Tibial nerve (tissue), 4 donors: ENCODE data around the gene XYLT1. TPM values are rescaled to one million over a fixed set of nuclear protein-coding genes. Genes with fewer than 3 reads are reported as not detected.

ENCODE experiments used
- DNase-seq, 2 donors: peaks; one replicate each; pipeline ENCODE4 v3.0.0-alpha.2; 2019; ENCODE audit warnings: low spot score in 2 of 2
- H3K27ac ChIP-seq, 4 donors: fragments of 200-600 bp; sonication (generic) in 3 of 4; one replicate each; pipeline ENCODE4 v1.5.1; 2017 to 2019; ENCODE audit warnings: mild to moderate bottlenecking in 1 of 4
- H3K27me3 ChIP-seq, 2 donors: fragments of 200-600 bp; sonication (generic) in 1 of 2; one replicate each; pipeline versions ENCODE4 v1.5.1 to v1.6.0; 2017 to 2019
- H3K36me3 ChIP-seq, 3 donors: fragments of 200-600 bp; sonication (generic); one replicate each; pipeline ENCODE4 v1.5.1; 2018 to 2019
- H3K4me1 ChIP-seq, 4 donors: fragments of 200-600 bp; sonication (generic) in 3 of 4; one replicate each; pipeline ENCODE4 v1.5.1; 2017 to 2019
- H3K4me3 ChIP-seq, 4 donors: fragments of 200-600 bp; sonication (generic) in 3 of 4; one replicate each; pipeline ENCODE4 v1.5.1; 2017 to 2019; ENCODE audit warnings: mild to moderate bottlenecking in 1 of 4, moderate library complexity in 1 of 4
- H3K9me3 ChIP-seq, 4 donors: fragments of 200-600 bp; sonication (generic) in 3 of 4; one replicate each; pipeline ENCODE4 v1.5.1; 2017 to 2019
- CTCF ChIP-seq, 5 experiments: fragments of 200-600 bp in 3 of 5; fragments of 450-650 bp in 2 of 5; sonication (generic) in 3 of 5; IDR thresholded peaks; one replicate each; pipeline ENCODE4 v1.5.1; 2016 to 2019; ENCODE audit warnings: antibody characterized with exemption in 5 of 5, mild to moderate bottlenecking in 3 of 5, moderate library complexity in 2 of 5
- EP300 ChIP-seq, 2 donors: sonication (generic); formaldehyde crosslinking; IDR thresholded peaks; one replicate each; pipeline ENCODE4 v1.6.1; 2017; ENCODE audit warnings: antibody characterized with exemption in 2 of 2, mild to moderate bottlenecking in 1 of 2
- POLR2A ChIP-seq, 2 donors: fragments of 450-650 bp; IDR thresholded peaks; one replicate each; pipeline ENCODE4 v1.6.1; 2017; ENCODE audit warnings: antibody characterized with exemption in 2 of 2, mild to moderate bottlenecking in 2 of 2, moderate library complexity in 2 of 2
- WGBS, 2 donors: methylation state at CpG; one replicate each; pipeline ENCODE4 v1.1.5; 2018; 5-methylcytosine and 5-hydroxymethylcytosine counted together
- total RNA-seq, 4 donors: library from RNA; depleted of rRNA; stranded (reverse); fragments of >200 nt; gene quantifications; one replicate each; pipeline ENCODE4 v1.1.0, GENCODE V29; 2016

XYLT1 gene
- total RNA-seq, 4 donors from 2014 or later, result 13.8 to 23.1 (median 14.8) TPM

- Histone ChIP-seq H3K4me3 (no peak overlapping the region), H3K9me3 (no peaks in the 10 kb centered on the region), H3K27me3 (no peaks in the 10 kb centered on the region), H3K36me3 (no peaks in the 10 kb centered on the region), H3K27ac (peak overlapping the region in 1 of 4 donors; percentile 69), H3K4me1 (peaks cover 0 to 55% (median 18%) of the 10 kb centered on the region in 4 donors)
- no peak for DNase-seq
- 93% methylated on average over 11 of the region's 11 CpGs for WGBS, 2 donors
- TF ChIP-seq POLR2A (IDR thresholded peaks at IDR 0.05), result no peak
Observed at GRCh38 chr16:17348042-17348783, 122.5 kb downstream of the XYLT1 start.

DNA sequence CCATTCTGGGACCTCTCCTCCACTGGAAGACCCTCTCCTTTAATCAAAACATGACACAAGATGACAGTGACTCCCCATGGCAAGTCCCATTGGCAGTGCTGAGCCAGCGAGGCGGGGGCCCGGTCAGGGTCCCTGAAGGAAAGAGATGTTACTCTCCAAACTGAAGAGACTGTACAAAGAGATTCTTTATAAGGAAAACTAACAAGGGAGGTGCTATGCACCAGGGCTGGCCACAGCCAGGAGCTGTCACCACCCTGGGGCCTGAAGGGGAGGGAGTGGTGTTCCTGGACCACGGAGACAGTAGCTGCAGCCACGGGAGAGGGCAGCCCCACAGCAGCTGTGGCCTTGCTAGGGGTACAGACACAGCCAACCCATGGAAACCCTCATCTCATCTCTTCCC lies 123.1 kb downstream of the XYLT1 start:
- no peak for DNase-seq
- Histone ChIP-seq H3K36me3 (no peaks in the 10 kb centered on the region), H3K4me3 (no peak overlapping the region), H3K27ac (peak overlapping the region in 1 of 4 donors; percentile 69), H3K9me3 (no peaks in the 10 kb centered on the region), H3K27me3 (no peaks in the 10 kb centered on the region), H3K4me1 (peaks cover 0 to 58% (median 19%) of the 10 kb centered on the region in 4 donors)
- 75 to 80% methylated on average over 5 of the region's 5 CpGs for WGBS, 2 donors
- TF ChIP-seq EP300 (IDR thresholded peaks at IDR 0.05), result no peak
- no peak for TF ChIP-seq POLR2A (IDR thresholded peaks at IDR 0.05)
- no peak for TF ChIP-seq CTCF (IDR thresholded peaks at IDR 0.05)

DNA sequence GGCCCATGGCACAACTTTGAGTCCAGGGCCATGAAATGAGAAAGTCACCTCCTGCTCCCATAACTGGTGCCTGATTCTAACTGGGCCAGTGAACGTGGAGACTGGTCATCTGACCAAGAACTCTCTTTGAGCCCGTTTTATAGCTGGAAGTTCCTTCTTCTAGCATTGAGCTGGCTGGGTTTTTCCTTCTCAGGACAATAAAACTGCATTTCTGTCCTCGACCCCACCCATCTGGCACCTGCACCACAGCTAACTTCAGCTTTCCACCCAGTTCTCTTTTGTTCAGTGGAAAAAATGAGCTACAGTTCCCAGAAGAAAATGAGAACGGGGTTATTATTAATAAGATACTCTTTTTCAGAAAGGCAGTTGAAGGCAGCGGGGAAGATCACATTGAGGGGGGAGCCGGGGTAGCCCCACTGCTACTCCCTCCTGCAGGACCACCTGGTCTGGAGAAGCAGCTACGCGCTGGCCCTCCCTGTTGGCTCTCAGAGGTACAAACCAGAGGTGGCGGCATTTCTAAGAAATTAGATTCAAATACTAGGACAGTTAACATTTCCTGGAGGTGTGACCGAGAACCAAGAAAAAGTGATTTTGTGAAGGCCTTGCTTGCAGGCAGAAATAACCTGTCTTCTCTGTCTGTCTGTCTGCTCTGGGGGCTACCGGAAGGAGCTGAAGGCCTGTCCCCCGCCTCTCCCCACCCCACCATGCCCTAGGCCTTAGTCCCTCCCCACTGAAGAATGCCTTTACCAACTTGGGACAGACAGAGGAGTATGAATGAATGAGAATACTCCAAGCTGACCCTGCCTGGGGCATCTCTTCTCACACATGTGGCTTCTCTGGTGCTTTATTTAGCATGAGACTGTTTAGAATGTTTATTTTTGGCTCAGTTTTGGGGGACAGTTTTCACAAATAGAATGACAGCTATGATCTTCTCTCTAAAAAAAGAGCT lies 123.9 kb downstream of the XYLT1 start:
- Histone ChIP-seq H3K27me3 (no peaks in the 10 kb centered on the region), H3K27ac (peak overlapping the region in 3 of 4 donors; percentile 30 to 69 (median 38)), H3K4me1 (peaks cover 0 to 63% (median 21%) of the 10 kb centered on the region in 4 donors), H3K4me3 (no peak overlapping the region), H3K36me3 (no peaks in the 10 kb centered on the region), H3K9me3 (no peaks in the 10 kb centered on the region)
- TF ChIP-seq CTCF (IDR thresholded peaks at IDR 0.05), result no peak
- TF ChIP-seq EP300 (IDR thresholded peaks at IDR 0.05), result no peak
- WGBS, 2 donors, result 61 to 65% methylated on average over 12 of the region's 12 CpGs
- no peak for DNase-seq

GRCh38 chr16:17345043-17345442 lies 125.7 kb downstream of the XYLT1 start:
- H3K36me3 ChIP-seq, result no peaks in the 10 kb centered on the region
- peaks cover 0 to 51% (median 18%) of the 10 kb centered on the region in 4 donors for H3K4me1 ChIP-seq
- peak overlapping the region in 2 of 4 donors; percentile 3 to 22 for H3K27ac ChIP-seq
- peak in 1 of 2 donors; percentile 63 for DNase-seq
- H3K9me3 ChIP-seq, result no peaks in the 10 kb centered on the region
- TF ChIP-seq EP300 (IDR thresholded peaks at IDR 0.05) (peak in 1 of 2 donors; percentile 46), POLR2A (IDR thresholded peaks at IDR 0.05) (no peak), CTCF (IDR thresholded peaks at IDR 0.05) (no peak)
- H3K27me3 ChIP-seq, result no peaks in the 10 kb centered on the region
- WGBS, 2 donors, result 43 to 53% methylated on average over 5 of the region's 5 CpGs
- no peak overlapping the region for H3K4me3 ChIP-seq

DNA sequence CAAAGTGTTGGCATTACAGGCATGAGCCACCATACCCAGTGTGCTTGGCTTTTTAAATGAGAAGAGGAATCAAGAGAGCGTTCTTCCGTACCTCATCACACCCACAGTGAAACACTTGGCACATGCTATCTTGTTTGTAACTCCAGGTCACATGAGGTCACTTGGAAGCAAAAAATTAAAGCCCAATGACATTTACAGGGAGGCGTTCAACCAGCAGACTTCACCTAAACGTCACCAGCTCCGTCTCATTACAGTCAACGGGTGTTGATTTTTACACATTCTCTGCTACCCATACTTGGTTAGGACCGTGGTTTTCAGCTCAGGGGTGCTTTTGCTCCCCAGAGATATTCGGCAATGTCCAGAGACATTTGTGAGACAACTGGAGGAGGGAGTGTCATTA lies 127.0 kb downstream of the XYLT1 start:
- H3K36me3 ChIP-seq, result no peaks in the 10 kb centered on the region
- no peak for DNase-seq
- 50 to 62% methylated on average over 8 of the region's 8 CpGs for WGBS, 2 donors
- TF ChIP-seq POLR2A (IDR thresholded peaks at IDR 0.05) (no peak), EP300 (IDR thresholded peaks at IDR 0.05) (no peak)
- H3K27me3 ChIP-seq, result no peaks in the 10 kb centered on the region
- H3K4me1 ChIP-seq, result peaks cover 0 to 51% (median 18%) of the 10 kb centered on the region in 4 donors
- no peak overlapping the region for H3K27ac ChIP-seq
- no peak overlapping the region for H3K4me3 ChIP-seq
- no peaks in the 10 kb centered on the region for H3K9me3 ChIP-seq
